ENCODE measurements around the gene TIGD3. TPM values are rescaled to one million over a fixed set of nuclear protein-coding genes. Genes with fewer than 3 reads are reported as not detected.

Gene TIGD3
- total and polyA plus RNA-seq, 9 of the 15 experiments (the other 6 are each of a cell fraction or from before 2014, with no cell fraction given): 0.06 to 1.3 (median 0.56) TPM

- TF ChIP-seq ATF6 (CRISPR knock-in tag; IDR thresholded peaks at IDR 0.05): no peak
- TF ChIP-seq MYBL2 (IDR thresholded peaks at IDR 0.05; ENCODE audit: low read depth): no peak
- TF ChIP-seq MYBL2 (CRISPR knock-in tag; IDR thresholded peaks at IDR 0.05; ENCODE audit: borderline replicate concordance): no peak
- TF ChIP-seq PHF20 (IDR thresholded peaks at IDR 0.05; ENCODE audit: partially characterized antibody): no peak
- TF ChIP-seq POLR2G (IDR thresholded peaks at IDR 0.05; ENCODE audit: low read depth, low read length): no peak
- TF ChIP-seq FOSL1 (tag; conservative IDR thresholded peaks at IDR 0.05): no peak
- TF ChIP-seq ETS2 (tag; IDR thresholded peaks at IDR 0.05; ENCODE audit: borderline replicate concordance, poor library complexity, severe bottlenecking): no peak
- no peak for TF ChIP-seq ZNF780A (CRISPR knock-in tag; IDR thresholded peaks at IDR 0.05)
- no peak for TF ChIP-seq ZNF561 (CRISPR knock-in tag; conservative IDR thresholded peaks at IDR 0.05)
- peak; percentile 3; the same call in 1 of the 2 replicates for TF ChIP-seq JUND (IDR thresholded peaks at IDR 0.05; ENCODE audit: borderline replicate concordance, low read depth, low read length)
- TF ChIP-seq JUND (tag; IDR thresholded peaks at IDR 0.05; ENCODE audit: borderline replicate concordance, low read depth, low read length): no peak
- TF ChIP-seq SUPT5H (IDR thresholded peaks at IDR 0.05): no peak
- no peak for TF ChIP-seq SIN3A (IDR thresholded peaks at IDR 0.05; ENCODE audit: borderline replicate concordance in 2 of 2, control insufficient read depth in 1 of 2, low read depth in 2 of 2, low read length in 2 of 2)
- TF ChIP-seq ZNF696 (CRISPR knock-in tag; conservative IDR thresholded peaks at IDR 0.05): no peak
- TF ChIP-seq HDAC1 (IDR thresholded peaks at IDR 0.05): 0 out of 4 replicates have a peak, but pooled peaks of 1 of the 2 experiments have one; percentile 37
- no peak for TF ChIP-seq CHCHD3 (CRISPR knock-in tag; IDR thresholded peaks at IDR 0.05)
- TF ChIP-seq ZBTB43 (CRISPR knock-in tag; IDR thresholded peaks at IDR 0.05): no peak
- TF ChIP-seq E2F1 (CRISPR knock-in tag; IDR thresholded peaks at IDR 0.05): no peak
- TF ChIP-seq ETV1 (tag; conservative IDR thresholded peaks at IDR 0.05; ENCODE audit: low read depth): no peak
- no peak for TF ChIP-seq CXXC5 (CRISPR knock-in tag; IDR thresholded peaks at IDR 0.05)
- peak; percentile 31; the same call in 1 of the 2 replicates for TF ChIP-seq NCOA1 (IDR thresholded peaks at IDR 0.05; ENCODE audit: low read depth)
- no peak for TF ChIP-seq ZNF184 (CRISPR knock-in tag; IDR thresholded peaks at IDR 0.05)
- no peak for TF ChIP-seq FOXP1 (CRISPR knock-in tag; IDR thresholded peaks at IDR 0.05)
- TF ChIP-seq DACH1 (IDR thresholded peaks at IDR 0.05; ENCODE audit: partially characterized antibody): no peak
- no peak for TF ChIP-seq ZNF77 (CRISPR knock-in tag; IDR thresholded peaks at IDR 0.05)
Observed at GRCh38 chr11:65362320-65362931, 7.9 kb downstream of the TIGD3 start (continued).
